ENCODE data around the gene ADGRD1.
"Not testable (repeated sequence)": the region's sequence is repeated elsewhere in the genome, so short reads cannot be mapped to it uniquely, and the experiment has no call there.

The ADGRD1 gene

GRCh38 chr12:130988751-130989150 is 35.0 kb downstream of the ADGRD1 start:
- DNase-seq: no peak

- no peak for DNase-seq
These were observed 35.7 kb downstream of the ADGRD1 start for GRCh38 chr12:130989391-130989790.

- DNase-seq: no peak
These were observed 36.3 kb downstream of the ADGRD1 start for GRCh38 chr12:130990034-130990433.

GRCh38 chr12:130992448-130992847 is 38.7 kb downstream of the ADGRD1 start:
- no peak for DNase-seq

- DNase-seq: no peak
These were observed 39.4 kb downstream of the ADGRD1 start for GRCh38 chr12:130992979-130993538.

GRCh38 chr12:130993759-130994670 is 40.3 kb downstream of the ADGRD1 start:
- no peak for DNase-seq

- no peak for DNase-seq
These were observed 41.2 kb downstream of the ADGRD1 start for GRCh38 chr12:130994821-130995375.

- not testable (repeated sequence) for DNase-seq
These were observed 41.8 kb downstream of the ADGRD1 start for GRCh38 chr12:130995386-130995969.

GRCh38 chr12:130998136-130998535 is 44.4 kb downstream of the ADGRD1 start:
- DNase-seq: no peak

GRCh38 chr12:131000000-131000486 is 46.3 kb downstream of the ADGRD1 start:
- no peak for DNase-seq

GRCh38 chr12:131001493-131001892 is 47.8 kb downstream of the ADGRD1 start:
- no peak for DNase-seq

- DNase-seq: no peak
These were observed 48.5 kb downstream of the ADGRD1 start for GRCh38 chr12:131002216-131002631.

GRCh38 chr12:131003036-131003715 is 49.5 kb downstream of the ADGRD1 start:
- DNase-seq: no peak

- DNase-seq: no peak
These were observed 50.0 kb downstream of the ADGRD1 start for GRCh38 chr12:131003716-131004045.

GRCh38 chr12:131004166-131004565 is 50.5 kb downstream of the ADGRD1 start:
- DNase-seq: no peak

- DNase-seq: no peak
These were observed 51.7 kb downstream of the ADGRD1 start for GRCh38 chr12:131005161-131006035.

- no peak for DNase-seq
These were observed 52.5 kb downstream of the ADGRD1 start for GRCh38 chr12:131006036-131006735.

- no peak for DNase-seq
These were observed 53.5 kb downstream of the ADGRD1 start for GRCh38 chr12:131007031-131007739.

GRCh38 chr12:131007740-131008117 is 54.0 kb downstream of the ADGRD1 start:
- DNase-seq: no peak

GRCh38 chr12:131008131-131008912 is 54.6 kb downstream of the ADGRD1 start:
- DNase-seq: no peak
